ENCODE measurements around the gene CCNE1. TPM values are rescaled to one million over a fixed set of nuclear protein-coding genes. Genes with fewer than 3 reads are reported as not detected.

Gene CCNE1
- total RNA-seq, 1 experiment from 2014 or later = 40.2 TPM

DNA sequence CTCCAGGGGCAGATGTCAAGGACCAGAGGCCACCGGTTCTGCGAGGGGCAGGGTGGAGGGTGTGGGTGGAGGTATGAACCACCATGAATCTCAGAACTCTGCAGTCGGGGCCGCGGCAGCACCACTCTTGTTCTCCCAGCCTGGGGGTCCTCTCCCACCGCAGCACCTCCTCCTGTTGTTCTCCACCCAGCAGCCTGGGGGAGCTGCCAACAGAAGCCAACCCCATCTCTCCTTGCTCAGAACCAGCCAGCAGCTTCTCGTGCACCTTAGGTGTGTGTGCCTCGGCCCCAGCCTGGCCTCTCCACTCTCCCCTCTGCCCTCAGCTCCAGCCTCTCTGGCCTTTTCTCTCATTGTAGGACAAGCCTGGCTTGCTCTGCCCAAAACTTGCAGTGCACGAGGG is 31.9 kb upstream of the CCNE1 start:
- H3K79me1 ChIP-seq (ENCODE audit: insufficient read depth, low read depth, low read length, poor library complexity, severe bottlenecking) = no peaks in the 10 kb centered on the region
- no peak overlapping the region for H4K91ac ChIP-seq (ENCODE audit: insufficient read length, low read depth, low read length)
- no peaks in the 10 kb centered on the region; a peak in 1 of 5 replicates for H3K9me3 Mint-ChIP-seq
- no peak overlapping the region for H3K23ac ChIP-seq (ENCODE audit: insufficient read length, low read depth, low read length)
- H2BK20ac ChIP-seq (ENCODE audit: low read depth, low read length, poor library complexity, severe bottlenecking) = no peak overlapping the region
- no peak overlapping the region for H3K56ac ChIP-seq (ENCODE audit: insufficient read length, low read depth, low read length)
- H4K8ac ChIP-seq (replicated peaks; ENCODE audit: insufficient read length, low read depth, low read length) = no peak overlapping the region
- H3K36me3 Mint-ChIP-seq (ENCODE audit: insufficient read depth in 1 of 3, low read depth in 3 of 3) = no peaks in the 10 kb centered on the region
- H3K4me1 Mint-ChIP-seq = peaks cover 11 to 15% of the 10 kb centered on the region in 2 experiments
- TF ChIP-seq, protein P1, sequence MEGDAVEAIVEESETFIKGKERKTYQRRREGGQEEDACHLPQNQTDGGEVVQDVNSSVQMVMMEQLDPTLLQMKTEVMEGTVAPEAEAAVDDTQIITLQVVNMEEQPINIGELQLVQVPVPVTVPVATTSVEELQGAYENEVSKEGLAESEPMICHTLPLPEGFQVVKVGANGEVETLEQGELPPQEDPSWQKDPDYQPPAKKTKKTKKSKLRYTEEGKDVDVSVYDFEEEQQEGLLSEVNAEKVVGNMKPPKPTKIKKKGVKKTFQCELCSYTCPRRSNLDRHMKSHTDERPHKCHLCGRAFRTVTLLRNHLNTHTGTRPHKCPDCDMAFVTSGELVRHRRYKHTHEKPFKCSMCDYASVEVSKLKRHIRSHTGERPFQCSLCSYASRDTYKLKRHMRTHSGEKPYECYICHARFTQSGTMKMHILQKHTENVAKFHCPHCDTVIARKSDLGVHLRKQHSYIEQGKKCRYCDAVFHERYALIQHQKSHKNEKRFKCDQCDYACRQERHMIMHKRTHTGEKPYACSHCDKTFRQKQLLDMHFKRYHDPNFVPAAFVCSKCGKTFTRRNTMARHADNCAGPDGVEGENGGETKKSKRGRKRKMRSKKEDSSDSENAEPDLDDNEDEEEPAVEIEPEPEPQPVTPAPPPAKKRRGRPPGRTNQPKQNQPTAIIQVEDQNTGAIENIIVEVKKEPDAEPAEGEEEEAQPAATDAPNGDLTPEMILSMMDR (conservative IDR thresholded peaks at IDR 0.05) = peak; percentile 50
- H3K4ac ChIP-seq (ENCODE audit: low read depth, low read length) = no peak overlapping the region
- no peaks in the 10 kb centered on the region for H3K9me3 ChIP-seq (ENCODE audit: control insufficient read depth, low read depth, low read length)
- no peaks in the 10 kb centered on the region for H3K27me3 ChIP-seq (ENCODE audit: insufficient read depth, low read length)
- WGBS (ENCODE audit: extremely low coverage, insufficient read length, low lambda C conversion rate) = no CpG with 5 or more reads among the region's 9 CpGs
- H3K23me2 ChIP-seq (ENCODE audit: insufficient read length, low read depth, low read length, poor library complexity, severe bottlenecking) = no peaks in the 10 kb centered on the region
- H3K79me2 ChIP-seq (ENCODE audit: insufficient read depth, low read length) = no peaks in the 10 kb centered on the region
- no peak overlapping the region for H3K27ac ChIP-seq (ENCODE audit: insufficient read length, low read depth, low read length)
- H3K4me2 ChIP-seq (ENCODE audit: insufficient read depth, insufficient read length, low read length) = no peak overlapping the region
- H2AK5ac ChIP-seq (ENCODE audit: insufficient read length, low read length) = no peak overlapping the region
- H2AFZ ChIP-seq (ENCODE audit: low read length) = no peak overlapping the region
- no peaks in the 10 kb centered on the region for H3K4me1 ChIP-seq (ENCODE audit: insufficient read depth, low read length)
- no peak overlapping the region for H2BK15ac ChIP-seq (ENCODE audit: low read depth, low read length)
- no peak overlapping the region for H2BK120ac ChIP-seq (ENCODE audit: low read depth, low read length, poor library complexity, severe bottlenecking)
- H2BK5ac ChIP-seq (ENCODE audit: insufficient read length, low read length) = no peak overlapping the region
- H3K4me3 Mint-ChIP-seq = no peak overlapping the region; a peak in 2 of 5 replicates
- peak; percentile 75 for DNase-seq
- no peak overlapping the region for H2BK12ac ChIP-seq (ENCODE audit: insufficient read length, low read depth, low read length)
- no peak overlapping the region for H3K18ac ChIP-seq (ENCODE audit: insufficient read length, low read depth, low read length)
- no peak overlapping the region for H3T11ph ChIP-seq (ENCODE audit: low read length)
- H4K20me1 ChIP-seq (ENCODE audit: control insufficient read depth, insufficient read depth, insufficient read length) = no peaks in the 10 kb centered on the region
- H3K27ac Mint-ChIP-seq = peak overlapping the region in 1 of 3 experiments; percentile 68; a peak in 2 of 7 replicates
- H3K27me3 Mint-ChIP-seq (ENCODE audit: low read depth) = peaks cover 2% of the 10 kb centered on the region; the same call in 1 of the 2 replicates
- H3K14ac ChIP-seq (ENCODE audit: insufficient read depth, low read length) = no peak overlapping the region
- H4K5ac ChIP-seq (ENCODE audit: insufficient read length, low read depth, low read length) = no peak overlapping the region
- H3K9ac ChIP-seq (ENCODE audit: extremely low read depth, insufficient read length, low read length) = no peak overlapping the region

Measured in H9 (cell line).